ENCODE data around the gene ILF3.

ILF3 gene

DNA sequence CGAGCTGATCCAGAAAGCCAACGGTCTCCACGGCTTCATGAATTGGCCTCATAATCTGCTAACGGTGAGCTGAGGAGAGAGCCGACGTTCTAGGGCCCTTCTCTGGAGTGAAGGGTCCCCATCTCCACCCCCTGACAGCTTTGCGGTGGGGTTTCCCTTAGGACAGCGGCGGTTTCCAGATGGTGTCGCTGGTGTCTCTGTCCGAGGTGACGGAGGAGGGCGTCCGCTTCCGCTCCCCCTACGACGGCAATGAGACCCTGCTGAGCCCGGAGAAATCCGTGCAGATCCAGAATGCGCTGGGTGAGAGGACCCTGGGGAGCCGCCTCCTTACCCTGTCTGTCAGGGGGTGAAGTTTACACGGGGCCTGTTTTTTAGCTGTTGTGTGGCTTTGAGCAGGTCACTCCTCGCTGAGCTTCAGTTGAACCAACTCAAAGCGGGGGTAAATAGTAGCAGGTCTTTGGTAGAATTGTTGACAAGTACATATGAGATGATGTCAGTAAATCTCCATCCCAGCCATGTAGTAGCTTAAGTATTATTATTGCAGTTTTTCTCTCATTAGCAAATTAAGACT lies 47.9 kb downstream of the ILF3 start:
- DNase-seq = peak; percentile 48

DNA sequence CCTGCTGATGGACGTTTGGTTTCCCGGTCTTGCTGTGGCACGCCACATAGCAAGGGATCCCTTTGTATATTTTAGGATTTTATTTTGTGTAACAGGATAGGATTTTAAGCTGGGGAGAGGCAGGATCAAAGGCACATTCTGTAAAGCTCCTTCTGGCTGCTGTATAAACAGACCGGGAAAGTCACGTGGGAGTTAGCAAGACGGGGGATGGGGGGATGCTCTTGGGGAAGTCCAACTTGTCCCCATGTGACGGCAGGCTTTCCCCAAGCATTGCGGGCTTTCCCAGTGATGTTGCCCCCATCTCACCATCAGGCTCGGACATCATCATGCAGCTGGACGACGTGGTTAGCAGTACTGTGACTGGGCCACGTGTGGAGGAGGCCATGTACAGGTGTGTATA lies 52.8 kb downstream of the ILF3 start:
- DNase-seq = no peak

DNA sequence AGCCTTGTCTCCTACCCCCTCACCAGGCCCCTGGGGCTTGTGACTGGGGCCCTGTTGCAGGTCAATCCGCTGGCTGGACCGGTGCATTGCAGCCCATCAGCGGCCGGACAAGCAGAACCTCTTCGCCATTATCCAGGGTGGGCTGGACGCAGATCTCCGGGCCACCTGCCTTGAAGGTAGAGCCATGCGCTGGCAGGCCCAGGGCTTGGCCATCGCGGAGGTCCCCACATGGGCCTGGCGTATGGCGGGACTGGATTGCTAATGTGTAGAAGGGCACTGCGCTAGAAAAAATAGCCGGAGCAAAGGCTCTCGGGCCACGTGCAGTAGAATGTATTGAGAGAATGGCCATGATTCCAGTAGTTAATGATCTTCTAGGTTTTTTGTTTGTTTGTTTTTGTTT lies 53.3 kb downstream of the ILF3 start:
- no peak for DNase-seq

DNA sequence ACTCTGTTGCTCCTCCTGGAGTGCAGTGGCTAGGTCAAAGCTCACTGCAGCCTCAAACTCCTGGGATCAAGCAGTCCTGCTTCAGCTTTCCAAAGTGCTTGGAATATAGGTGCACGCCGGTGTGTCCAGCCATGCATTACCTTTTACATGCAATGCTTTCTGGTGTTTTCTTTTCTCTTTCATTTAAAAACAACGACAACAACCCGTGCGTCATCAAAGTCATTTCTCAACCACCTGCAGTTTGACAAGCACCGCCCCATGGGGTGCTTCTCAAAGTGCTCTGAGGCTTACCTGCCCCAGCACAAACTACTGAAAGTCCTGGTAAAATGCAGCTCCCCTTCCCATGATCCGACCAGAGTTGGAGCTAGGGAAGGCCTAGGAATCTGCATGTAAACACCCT lies 54.1 kb downstream of the ILF3 start:
- DNase-seq = no peak

DNA sequence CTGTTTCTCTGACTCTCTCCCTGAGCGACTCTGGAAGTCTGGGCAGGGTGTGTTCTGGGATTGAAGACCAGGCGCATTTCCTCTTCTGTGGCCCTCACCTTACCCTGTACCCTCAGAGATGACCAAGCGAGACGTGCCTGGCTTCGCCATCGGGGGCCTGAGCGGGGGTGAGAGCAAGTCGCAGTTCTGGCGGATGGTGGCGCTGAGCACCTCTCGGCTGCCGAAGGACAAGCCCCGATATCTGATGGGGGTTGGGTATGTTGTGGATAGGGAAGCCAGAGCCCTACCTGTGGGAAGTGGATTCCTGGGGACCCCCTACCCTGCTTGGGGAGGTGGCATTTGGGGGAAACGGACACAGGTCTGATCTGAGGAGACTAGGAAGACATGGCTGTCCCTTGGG lies 57.9 kb downstream of the ILF3 start:
- DNase-seq = no peak

DNA sequence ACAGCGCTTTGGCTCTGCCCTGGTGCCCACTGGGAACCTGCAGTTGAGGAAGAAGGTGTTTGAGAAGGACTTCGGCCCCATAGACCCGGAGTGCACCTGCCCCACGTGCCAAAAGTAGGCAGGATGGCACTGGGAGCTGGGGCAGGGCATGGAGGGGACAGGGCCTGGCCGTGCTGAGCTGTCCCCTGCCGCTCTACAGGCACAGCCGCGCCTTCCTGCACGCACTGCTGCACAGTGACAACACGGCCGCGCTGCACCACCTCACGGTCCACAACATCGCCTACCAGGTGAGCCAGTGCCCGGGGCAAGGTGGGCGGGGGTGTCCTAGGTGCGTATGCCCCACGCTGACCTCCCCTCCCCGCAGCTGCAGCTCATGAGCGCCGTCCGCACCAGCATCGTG lies 58.6 kb downstream of the ILF3 start:
- no peak for DNase-seq

DNA sequence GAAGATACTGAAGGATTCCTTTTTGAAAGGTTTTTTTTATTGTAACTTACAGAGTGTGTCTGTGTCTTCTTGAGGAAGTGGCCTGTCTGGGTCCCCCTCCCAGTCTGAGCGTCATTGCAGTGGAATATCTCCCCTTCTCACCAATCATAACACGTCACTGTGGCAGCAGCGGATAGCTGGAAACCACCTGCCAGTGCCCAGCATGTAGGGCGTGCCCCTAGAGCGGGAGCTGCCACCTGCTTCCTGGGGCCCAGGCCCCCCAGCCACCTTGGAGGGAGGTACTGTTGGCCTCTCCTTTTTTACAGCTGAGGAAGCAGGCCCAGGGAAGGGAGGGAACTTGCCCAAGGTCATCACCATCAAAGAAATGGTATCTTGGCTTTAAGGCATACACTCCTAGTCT lies 59.2 kb downstream of the ILF3 start:
- no peak for DNase-seq

DNA sequence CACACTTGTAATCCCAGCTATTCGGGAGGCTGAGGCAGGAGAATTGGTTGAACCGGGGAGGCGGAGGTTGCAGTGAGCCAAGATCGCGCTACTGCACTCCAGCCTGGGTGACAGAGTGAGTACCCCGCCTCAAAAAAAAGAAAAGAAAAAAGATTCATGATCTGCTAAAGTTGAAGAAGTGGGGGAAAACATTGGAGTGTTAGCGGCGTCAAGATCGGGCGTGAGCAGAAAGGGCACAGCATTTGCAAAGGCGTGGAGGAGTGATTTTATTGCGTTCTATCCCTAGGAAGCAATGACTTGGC lies 62.9 kb downstream of the ILF3 start:
- DNase-seq = no peak

DNA sequence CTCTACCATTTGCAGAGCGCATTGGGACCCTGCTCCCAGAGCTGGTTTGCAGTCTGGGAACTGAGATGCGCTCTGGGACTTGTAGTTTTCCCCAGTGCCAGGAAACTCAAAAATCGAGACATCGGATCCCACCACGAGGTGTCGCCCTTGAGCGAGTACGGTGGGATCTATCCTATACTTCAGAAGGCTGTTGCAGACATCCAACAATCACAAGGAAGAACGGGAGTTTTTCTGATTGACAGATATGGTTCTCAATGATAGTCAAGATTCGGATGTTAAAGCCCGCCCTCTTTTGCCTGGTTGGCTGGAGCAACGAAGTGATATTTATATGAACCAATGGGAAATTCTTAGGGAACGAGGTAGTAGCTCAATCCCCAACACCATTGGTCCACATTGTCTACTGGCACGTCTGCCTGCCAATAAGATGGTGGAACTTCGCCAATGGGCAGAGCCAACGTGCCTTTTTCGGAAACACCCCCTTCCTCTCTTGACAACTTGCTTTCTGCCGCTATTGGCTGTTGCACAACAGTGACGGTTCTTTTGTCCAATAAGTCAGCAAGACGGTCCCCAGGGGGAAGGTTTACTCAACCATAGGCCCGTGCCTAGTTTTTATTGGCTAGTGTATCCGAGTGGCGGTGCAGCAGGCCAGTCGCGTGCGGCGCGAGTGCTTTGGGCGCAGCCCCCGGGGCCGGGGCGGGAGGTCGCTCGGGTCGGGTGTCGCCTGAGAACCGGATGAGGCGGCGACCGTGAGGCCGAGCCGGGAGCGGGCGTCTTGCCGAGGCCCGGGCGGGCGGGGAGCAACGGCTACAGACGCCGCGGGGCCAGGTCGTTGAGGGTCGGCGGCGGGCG lies 63.4 kb downstream of the ILF3 start, which contains the start of gene DNM2:
TSS of gene DNM2 (plus strand) at position 724 of the 849 bp plus-strand sequence. CDS start 164 bp downstream, outside the sequence.
- DNase-seq = peak; percentile 100

DNA sequence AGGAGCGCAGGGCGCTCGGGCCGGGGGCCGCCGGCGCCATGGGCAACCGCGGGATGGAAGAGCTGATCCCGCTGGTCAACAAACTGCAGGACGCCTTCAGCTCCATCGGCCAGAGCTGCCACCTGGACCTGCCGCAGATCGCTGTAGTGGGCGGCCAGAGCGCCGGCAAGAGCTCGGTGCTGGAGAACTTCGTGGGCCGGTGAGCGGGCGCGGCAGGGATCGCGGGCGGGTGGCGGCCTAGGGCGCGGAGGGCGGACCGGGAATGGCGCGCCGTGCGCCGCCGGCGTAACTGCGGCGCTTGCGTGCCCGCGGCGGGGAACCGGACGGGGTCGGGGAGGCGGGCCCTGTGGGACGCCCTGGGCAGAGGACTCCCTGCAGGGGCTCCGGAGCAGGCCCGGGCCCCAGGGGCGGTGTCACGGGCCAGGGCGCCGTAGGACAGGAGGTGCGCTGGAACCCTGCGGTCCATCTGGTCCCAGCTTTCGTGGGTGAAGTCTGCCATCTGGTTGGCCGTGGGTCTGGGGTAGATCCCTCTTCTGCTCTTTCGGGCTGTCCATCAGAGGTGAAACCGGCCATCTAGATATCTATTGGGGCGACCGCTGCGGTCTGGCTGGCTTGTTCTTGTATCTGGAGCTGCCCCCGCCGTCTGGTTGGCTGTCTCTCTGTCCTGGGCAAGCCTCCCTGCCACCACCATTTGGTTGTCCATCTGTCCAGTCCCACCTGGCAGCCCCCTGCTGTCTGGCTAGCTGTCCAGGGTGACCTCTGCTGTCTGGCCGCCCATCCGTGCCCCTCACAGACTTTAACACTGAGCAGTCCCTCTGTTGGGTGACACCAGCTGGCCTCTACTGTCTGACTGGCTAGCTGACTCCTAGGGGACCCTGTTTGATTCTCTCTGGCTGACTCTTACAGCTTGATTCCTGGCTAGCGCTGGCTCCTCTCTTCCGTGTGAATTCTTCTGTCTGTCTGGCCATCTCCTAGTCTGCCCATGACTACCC lies 64.4 kb downstream of the ILF3 start:
- DNase-seq = peak; percentile 52

DNA sequence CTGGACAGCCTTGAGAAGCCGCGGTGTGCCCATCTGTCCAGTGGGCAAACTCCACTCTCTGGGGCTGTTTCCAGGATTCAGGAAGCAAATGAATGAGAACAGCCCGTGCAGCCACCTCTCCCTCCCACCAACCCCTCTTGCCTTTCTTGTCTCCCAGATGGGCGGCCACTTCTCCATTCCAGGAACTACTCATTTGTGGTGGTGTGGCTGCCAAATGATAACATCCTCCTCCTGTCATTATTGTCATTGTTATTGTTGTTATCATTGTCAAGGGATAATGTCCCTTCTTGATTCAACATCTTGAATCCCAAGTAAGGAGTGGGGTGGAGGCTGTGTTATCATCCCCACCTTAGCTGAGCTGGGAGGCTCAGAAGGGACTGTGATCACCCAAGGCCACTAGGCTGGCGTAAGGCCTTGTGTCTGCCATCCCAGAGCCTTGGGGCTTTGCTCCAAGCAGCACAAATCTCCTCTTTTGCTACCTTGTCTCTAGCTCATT lies 65.4 kb downstream of the ILF3 start:
- DNase-seq = no peak

DNA sequence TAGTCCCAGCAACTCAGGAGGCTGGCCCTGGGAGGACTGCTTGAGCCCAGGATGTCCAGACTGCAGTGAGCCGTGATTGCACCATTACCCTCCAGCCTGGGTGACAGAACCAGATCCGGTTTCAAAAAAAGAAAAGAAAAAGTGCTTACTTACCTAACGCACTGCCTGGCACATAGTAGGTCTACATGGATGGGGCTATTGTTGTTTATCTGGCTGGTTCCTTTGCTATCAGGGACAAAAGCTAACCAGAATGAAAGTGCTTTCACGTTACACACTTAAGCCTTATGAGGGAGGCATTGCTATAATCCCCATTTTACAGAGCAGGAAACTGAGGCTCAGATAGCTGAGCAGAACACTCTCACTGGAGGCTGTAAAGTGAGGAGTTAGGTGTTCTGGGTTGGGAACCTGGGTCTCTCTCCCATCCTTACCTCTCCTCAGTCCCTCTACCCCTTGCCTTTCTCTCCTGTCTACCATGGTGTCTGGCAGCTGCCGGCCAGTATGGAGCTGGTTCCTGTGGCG lies 66.5 kb downstream of the ILF3 start:
- DNase-seq = no peak

DNA sequence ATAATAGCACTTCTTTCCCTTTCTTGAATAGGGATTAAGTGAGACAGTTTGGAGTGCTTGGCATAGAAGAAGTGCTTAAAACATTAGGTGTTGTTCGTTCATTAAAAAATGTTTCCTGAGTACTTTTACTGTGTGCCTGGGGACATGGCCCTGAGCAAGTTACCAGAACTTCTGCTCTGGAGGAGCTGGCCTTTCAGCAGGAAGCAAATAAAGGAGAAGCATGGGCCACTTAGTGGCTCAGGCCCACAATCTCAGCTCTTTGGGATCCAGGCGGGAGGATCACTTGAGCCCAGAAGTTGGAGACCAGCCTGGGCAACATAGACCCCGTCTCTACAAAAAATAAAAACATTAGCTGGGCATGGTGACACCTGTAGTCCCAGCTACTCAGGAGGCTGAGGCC lies 69.4 kb downstream of the ILF3 start:
- no peak for DNase-seq

DNA sequence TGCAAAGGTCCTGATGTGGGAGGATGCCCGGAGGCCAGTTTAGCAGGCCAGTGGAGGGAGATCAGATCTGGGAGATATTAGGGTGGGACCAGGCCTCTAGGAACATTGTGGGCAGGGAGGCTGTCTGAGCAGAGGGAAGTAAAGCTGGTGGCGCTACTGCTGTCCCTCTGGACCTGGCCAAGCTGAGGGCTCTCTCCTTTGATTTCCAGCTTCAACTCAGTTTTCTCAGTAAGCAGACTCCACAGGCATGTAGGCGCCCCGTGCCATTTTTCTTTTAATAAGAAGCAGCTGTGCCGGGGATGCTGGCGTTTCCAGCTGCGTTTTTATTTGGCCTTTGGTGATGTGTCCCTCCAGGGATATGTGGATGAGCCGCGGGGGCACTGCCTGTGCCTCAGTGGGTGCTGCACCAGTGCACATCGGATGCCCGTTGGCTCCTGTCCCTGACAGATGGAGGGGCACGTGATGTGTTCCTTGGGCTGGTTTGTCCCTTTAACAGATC lies 70.5 kb downstream of the ILF3 start:
- DNase-seq = no peak

DNA sequence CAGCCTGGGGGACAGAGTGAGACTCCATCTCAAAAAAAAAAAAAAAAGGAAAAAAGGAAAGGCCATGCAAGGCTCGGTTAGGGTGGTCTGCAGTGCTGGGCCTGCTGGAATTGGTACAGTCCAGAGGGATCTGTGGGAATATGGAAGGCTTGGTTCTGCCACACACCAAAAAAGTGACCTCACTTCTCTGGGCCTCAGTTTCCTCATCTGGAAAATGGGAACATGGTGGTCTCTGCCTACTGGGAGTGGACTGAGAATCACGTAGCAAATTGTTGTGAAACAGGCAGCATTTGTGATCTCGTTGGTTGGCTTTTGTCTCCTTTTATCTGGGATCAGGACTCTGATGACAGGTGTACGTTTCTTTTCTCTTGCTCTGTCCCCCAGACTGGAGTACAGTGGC lies 71.3 kb downstream of the ILF3 start:
- DNase-seq = no peak

DNA sequence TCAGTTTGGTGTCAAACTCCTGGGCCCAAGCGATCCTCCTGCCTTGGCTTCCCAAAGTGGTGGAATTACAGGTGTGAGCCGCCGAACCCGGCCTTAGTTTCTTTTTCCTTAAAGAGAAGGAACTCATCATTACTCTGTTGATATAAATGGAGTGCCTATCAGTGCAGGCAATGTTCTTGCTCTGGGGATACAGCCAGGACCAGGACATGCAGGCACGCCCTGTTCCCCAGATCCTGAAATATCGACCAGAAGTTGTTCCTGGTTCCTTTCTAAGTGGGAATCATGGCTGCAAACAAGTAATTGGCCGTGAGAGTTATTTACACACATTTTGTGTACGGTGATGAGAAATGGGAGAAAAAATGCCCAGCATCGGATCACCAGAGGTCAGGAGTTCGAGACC lies 72.1 kb downstream of the ILF3 start:
- no peak for DNase-seq

DNA sequence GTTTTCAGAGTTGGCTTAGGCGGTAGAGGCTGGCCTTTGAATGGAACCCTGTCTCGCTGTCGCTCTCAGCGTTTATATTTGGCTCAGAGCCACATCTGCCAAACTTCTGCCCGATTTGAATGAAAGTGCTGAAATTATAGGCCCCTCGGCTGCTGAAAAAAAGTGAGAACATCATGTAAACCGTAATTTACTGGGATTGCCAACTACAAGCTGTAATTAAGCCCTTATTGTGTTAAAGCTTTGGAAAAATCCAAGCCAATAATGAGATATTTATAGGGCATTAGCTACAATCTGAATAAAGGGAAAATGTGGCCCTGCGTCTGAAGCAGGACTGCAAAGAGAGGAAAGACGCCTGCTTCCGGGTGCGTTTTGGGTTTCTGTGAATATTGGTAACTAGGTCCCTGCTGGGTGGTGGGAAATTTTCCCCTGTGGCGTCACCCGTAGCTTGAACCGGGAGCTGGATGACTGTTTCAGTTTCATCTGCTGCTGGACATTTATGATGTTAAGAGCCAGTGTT lies 73.6 kb downstream of the ILF3 start:
- no peak for DNase-seq

DNA sequence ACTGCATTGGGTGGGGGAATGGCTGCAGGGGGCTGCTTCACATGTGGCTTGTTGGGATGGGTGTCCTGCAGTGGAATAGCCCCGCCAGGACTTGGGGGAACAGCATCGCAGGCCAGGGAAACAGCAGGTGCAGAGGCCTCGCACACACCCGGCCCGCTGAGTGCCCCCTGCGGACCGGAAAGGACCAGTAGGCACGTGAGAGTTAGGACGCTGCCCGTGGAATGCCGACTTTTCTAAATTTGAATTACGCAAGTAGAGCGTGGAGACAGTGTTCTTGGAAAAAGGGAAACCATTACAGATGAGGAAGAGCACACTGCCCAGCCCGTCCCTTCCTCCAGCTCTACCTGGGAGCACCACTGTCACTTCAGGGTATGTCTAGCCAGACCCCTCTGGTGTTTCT lies 75.3 kb downstream of the ILF3 start:
- DNase-seq = no peak

DNA sequence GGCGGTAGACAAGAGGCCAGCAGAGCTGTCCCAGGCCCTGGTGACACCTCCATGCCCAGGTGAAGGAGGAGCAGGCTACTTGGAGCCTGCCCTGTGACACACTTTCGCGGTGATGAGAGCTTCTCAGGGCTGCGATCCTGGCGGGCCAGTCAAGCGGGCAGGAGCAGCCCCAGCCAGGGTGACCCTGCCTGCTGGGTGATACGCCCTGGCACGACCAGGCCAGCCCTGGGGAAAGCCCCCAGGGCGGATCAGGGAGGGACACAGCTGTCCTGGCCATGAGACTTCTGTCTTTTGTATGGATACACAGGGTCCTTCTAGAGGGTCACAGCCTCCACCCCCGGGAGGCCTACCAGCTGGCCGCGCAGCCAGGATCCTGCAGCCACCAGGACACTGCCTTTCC lies 76.8 kb downstream of the ILF3 start:
- no peak for DNase-seq

DNA sequence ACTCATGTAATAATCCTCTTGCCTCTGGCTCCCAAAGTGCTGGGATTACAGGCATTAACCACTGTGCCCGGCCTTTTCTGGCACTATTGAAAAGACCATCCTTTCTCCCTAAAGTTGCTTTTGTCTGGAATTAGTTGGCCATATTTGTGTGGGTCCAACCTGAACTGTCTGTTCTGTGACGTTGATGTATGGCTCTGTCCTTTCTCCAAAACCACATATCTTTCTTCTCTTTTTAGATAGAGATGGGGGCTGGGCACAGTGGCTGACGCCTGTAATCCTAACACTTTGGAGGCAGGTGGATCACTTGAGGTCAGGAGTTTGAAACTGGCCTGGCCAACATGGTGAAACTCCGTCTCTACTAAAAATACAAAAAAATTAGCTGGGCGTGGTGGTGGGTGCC lies 81.6 kb downstream of the ILF3 start:
- no peak for DNase-seq

DNA sequence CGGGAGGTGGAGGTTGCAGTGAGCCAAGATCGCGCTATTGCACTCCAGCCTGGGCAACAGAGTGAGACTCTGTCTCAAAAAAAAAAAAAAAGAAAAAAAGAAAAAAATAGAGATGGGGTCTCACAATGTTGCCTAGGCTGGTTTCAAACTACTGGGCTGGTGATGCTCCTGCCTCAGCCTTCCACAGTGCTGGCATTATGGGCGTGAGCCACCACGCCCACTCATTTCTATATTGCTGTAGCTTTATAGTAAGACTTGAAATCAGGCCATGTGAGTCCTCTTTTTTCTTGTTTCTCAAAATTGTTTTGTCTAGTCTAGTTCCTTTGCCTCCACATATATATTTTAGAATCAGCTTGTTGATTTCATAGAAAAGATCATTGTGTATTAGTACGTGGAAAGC lies 82.0 kb downstream of the ILF3 start:
- no peak for DNase-seq

DNA sequence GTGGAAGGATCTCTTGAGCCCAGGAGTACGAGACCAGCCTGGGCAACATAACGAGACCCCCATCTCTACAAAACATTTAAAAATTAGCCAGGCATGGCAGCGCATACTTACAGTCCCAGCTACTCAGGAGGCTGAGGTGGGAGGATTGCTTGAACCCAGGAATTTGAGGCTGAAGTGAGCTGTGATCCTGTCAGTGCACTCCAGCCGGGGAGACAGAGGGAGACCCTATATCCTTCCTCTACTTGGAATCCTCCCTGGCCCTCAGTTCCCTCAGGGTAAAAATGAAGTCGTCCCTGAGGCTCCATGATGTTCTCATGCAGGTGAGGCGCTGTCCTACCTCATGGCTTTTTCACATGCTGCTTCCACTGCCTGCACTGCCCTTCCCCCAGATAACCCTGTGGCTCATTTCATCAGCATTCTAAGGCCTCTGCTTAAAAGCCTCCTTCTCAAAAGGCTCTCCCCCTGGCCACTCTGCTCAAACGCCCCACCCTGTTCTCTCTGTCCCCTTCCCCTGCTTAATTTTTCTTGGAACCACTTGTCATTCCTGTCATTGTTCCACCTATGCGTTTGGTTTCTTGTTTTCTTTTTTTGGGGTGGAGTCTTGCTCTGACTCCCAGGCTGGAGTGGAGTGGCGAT lies 82.9 kb downstream of the ILF3 start:
- DNase-seq = no peak

Data from activated CD4-positive, alpha-beta T cell treated with anti-CD3 and anti-CD28 coated beads, Interleukin-2, amount 50 U/mL, for 16 hours (primary cell).